PC-9 (cell line): ENCODE data around the gene PTPRA.

Experiments used
- CTCF ChIP-seq: fragments of 200-600 bp; sonication (generic); conservative IDR thresholded peaks from 2 replicates; pipeline ENCODE4 v1.6.1; 2017; ENCODE audit warnings: mixed run types, antibody characterized with exemption, mild to moderate bottlenecking, moderate library complexity
- EZH2 ChIP-seq: fragments of 200-600 bp; sonication (generic); IDR thresholded peaks from 2 replicates; pipeline ENCODE4 v1.8.0; 2017; ENCODE audit warnings: antibody characterized with exemption, low read depth

DNA sequence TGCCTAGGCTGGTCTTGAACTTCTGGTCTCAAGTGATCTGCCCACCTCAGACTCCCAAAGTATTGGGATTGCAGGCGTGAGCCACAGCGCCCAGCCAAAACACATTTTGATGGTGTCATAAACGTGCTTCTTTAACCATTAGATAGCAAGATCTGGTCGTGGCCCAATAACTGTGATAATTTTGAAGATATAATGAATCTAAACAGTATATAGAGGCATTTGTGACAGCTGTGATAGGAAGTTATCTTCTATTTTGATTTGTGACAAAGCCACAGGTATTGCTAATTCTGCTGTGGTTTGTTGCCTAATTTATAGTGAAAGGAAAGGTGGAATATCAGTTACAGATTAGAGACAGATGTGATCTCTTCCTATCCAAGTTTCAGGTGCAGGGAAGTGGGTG, 197.4 kb downstream of the PTPRA start:
- TF ChIP-seq EZH2 (no peak), CTCF (no peak)
